ENCODE results near the gene ERG.

Gene ERG

DNA sequence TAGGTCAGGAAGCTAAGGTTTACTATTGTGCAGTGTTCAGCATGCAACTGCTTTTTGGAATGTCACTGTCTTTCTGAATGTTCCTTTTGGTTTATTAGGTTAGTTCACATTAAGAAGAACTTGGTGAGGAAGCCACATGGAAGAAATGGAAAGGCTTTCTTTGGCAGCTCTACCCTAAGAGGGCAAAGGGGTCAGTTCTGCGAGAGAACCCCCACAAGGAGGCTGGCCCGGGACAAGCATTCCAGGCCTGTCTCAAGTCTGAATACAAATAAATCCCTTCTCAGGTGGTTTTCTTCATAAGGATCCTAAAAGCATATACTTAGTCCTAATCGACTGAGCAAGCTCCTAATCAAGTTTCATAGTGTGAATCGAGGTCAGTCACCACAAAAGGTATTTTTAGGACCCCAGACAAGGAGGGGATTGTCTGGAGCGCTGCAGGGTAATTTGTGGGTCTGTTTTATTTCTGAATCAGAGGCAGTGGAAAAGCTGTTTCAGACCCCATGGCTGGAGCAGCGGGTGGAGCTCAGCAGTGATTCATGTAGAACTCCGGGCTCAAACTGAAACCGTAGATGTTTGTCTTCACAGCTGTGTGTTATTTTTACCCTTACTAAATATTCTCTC, 63.3 kb downstream of the ERG start:
- DNase-seq (ENCODE audit: low spot score): no peak

DNA sequence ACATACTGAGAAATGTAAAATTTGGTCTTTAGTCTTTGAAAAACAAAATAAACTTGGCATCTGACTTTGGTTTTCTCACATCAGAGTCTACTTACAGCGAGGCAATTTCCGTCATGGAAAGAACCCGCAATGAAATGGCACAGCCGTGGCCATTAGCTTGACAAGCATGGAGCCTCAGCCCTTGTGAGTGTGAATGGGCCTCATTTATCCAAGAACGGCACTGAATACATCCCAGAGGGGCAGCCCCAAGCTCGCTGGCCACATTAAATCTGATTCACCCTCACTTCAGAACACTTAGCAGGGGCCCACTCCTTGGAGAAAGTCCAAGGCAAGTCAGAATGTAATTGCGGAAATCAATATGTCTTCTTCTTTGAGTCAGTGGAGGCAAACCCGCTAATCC, 64.8 kb downstream of the ERG start:
- DNase-seq (ENCODE audit: low spot score): no peak

DNA sequence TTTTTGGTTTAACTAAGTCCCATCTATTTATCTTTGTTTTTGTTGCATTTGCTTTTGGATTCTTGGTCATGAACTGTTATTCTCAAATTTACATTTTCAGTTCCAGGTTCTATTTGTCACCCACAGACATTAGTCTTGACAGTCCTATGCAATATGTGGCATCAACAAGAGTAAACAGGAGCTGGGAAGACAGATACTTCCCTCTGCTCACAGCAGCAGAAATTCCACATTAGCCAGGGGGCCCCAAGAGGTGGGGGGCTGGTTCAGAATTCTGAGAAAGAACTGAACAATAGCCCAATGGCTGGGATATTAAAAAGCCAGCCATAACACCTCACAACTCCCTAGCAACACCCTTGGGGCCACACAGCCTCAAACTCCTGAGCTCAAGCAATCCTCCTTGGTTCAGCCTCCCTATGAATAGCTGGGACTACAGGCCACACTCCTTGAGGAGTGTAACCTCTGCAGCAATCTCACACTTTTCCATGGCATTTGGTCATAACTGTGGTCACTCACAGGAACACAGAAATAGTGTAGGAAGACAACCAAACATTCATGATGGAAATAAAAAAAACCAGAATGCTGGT, 67.8 kb downstream of the ERG start:
- DNase-seq (ENCODE audit: low spot score): no peak

DNA sequence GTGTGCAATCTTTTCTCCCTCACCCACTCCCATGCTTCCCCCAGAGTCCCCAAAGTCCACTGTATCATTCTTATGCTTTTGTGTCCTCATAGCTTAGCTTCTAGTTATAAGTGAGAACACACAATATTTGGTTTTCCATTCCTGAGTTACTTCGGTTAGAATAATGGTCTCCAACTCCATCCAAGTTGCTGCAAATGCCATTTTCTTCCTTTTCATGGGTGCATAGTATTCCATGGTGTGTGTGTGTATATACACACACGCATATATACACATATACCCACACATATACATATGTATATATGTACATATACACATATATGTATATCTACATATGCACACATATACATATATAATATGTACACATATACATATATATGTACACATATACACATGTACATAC, 69.3 kb downstream of the ERG start:
- DNase-seq (ENCODE audit: low spot score): no peak

DNA sequence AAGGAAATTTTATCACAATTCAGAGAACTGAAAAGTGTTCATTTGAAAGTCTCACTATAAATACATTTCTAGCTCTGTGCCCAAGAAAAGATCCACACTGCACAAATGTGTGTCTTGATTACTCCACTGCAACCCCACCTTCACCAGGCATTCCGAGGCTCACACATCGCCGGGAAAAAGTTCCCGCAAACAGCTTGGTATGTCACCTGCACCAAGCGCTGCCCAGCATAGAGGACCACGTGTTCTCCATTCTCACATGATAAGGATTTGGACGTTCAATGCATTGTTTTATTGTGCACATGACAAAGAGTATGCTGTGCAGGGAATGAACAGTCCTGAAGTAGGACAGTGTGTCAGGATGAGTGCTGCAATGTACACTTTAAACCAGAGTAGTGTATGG, 70.1 kb downstream of the ERG start:
- DNase-seq (ENCODE audit: low spot score): no peak

DNA sequence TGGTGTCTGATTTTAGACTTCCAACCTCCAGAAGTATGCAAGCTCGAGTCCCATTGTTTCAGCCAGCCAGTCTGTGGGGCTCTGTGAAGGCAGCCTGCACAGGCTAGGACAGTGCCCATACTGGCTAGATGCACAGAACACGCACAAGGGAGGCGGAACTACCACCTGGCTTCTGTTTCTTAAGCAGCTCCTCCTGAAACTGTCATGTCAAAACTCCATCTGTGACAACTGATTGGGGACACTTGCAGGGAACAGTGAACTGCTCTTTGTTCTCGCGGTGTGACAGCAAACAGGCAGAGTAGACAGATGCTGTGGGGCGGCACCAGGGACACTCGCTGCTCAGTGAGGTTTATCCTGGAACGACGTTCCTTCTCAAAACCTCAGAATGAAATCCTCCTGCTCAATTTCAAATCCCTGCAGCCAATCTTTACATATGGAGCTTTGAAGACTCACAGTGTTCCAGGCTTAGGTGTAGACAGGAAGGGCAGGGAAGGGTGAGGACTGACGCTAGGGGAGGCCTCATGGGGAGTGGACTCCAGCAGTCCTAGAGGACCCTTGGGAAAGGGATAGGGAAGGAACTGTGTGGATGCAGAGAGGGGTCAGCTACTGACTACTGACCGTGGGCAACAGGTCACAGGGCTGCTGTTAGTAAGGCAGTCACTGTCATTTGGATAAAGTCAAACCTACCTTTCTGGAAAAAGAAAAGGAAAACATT, 73.8 kb downstream of the ERG start:
- no peak for DNase-seq (ENCODE audit: low spot score)

DNA sequence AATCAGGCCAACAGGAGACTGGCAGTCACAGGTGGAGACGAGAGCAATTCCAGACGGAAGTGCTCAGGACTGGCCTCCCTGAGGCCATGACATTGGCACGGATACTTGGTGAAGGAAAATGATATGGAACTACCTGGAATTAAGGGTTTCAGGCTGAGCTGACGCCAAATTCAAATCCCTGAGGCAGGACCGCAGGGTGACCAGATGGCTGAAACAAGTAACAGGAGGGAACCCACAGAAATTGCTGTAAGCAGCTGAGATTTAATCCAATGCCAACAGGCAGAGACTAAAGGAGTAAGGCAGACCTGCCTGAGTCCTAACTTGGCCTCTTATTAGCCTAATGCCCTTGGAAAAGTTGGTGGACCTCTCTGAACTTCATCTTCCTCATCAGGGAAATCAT, 76.2 kb downstream of the ERG start:
- DNase-seq (ENCODE audit: low spot score): peak; percentile 1

DNA sequence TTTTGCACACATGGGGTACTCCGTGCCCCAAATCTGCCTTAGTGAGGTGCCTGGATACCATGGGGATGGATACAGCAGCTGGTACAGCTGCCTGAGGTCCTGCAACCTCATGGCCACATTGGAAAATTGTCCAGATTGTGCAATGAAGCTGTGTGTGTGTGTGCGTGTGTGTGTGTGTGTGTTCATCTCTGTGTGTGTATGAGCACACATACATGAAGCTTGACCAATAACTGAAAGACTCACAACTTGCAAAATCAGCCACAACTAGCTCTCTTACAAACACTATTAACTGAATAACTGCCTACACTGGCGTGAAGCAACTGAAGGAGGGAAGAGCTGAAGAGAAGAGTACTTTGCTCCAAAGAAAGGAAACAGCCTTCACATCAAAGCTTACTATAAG, 78.1 kb downstream of the ERG start:
- DNase-seq (ENCODE audit: low spot score): no peak

DNA sequence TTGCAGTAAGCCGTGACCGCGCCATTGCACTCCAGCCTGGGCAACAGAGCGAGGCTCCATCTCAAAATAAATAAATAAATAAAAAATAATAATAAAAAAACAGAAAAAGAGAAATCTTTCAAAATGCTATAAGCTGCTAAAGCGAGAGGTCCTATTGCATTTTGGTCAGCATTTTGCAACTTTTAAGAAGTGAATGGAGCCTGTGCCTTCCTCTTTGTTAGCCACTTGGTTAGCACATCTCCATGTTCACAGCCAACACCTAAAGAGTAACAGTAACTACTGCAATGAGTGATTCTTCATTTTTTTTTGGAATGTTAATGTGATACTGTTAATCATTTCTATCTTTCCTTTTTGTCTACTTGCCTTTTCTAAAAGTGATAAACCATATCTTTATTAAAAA, 80.6 kb downstream of the ERG start:
- DNase-seq (ENCODE audit: low spot score): no peak

DNA sequence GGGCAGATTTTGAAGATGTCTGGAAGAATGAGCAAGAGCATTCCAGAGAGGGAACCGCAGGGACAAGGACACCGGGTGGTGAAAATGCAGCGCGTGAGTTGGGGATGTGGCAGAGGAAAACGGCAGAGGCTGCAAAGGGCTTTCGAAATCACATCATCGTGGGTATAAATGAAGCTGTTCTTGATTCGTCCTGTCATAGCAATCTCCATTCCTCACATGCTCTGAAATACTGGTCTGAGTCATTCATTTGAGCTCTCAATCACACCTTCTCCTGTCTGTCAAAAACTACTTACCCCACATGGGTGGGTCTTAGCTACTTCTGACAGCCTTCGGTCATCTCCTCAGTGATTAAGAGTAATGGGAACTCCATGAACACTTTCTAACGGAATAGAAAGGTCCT, 81.5 kb downstream of the ERG start:
- DNase-seq (ENCODE audit: low spot score): no peak

DNA sequence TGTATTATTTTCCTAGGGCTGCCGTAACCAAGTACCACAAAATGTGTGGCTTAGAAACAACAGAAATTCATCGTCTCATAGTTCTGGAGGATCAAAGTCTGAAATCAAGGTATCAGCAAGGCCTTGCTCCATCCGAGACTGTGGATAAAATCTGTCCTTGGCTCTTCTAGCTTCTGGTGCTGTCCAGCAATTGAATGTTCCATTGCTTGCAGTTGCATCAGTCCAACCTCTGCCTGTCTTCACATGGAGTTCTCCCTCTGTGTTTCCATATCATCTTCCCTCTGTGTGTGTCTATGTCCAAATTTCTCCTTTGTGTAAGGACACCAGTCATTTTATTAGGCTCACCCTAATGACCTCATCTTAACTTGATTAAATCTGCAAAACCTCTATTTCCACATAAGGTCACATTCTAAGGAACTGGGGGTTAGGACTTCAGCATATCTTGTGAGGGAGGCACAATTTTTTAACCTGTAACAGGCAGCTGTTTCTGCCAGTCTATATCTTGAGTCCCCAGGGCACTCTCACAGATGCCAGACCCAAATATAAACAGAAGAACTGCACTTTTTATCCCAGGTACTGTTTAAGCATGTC, 84.2 kb downstream of the ERG start:
- DNase-seq (ENCODE audit: low spot score): no peak

DNA sequence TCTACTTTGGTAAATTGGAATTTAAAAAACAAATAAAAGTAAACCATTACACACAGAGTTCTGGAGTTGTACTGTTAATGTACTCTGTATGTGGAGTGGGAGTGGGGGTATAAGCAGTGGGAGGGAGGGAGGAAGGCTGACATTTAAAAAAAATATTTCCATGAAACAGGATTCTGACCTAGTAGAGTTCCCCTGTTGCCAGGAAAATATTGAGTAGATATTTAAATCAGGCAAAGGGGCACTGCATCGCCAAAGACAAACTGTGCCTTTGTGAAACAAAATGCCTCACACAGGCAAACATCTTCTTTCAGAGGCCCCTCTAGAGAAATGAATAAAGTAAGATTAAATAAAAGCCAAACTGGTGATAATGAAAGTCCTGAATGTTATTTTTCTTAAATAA, 87.8 kb downstream of the ERG start:
- DNase-seq (ENCODE audit: low spot score): no peak

DNA sequence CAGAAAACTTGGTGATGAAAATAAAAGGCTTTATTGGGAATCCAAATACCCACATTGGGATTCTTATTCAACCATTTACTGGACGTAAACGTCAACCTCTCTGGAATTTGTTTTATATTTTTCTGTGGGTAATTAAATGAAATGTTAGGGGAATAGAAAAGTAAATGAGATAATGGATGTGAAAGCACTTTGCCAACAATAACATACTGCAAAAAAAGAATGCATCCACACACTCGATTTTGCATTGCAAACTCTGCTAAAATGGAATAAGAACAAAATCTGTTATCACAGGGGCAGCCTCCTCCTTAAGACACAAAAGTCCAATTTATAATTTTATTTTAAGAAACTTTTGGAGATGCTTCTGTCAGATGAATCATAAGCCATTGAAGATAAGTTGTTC, 88.4 kb downstream of the ERG start:
- no peak for DNase-seq (ENCODE audit: low spot score)

DNA sequence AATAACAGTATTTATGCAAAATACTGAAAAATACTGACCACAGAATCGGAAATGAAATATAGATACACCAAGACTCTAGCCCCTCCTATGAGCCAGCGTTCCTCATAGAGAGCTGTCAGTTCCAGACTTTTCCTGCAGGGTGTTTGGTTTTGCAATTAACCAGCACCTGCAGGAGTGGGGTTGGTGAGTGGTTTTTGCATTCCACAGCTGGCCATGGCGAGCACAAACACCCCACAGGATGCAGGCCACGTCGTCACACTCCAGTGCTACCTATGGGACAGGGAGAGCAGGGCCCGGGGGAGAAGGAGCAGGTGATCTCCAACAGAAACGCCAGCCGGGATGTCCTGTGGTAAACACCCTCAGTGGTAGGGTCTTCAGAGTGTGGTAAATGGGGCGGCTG, 94.1 kb downstream of the ERG start:
- DNase-seq (ENCODE audit: low spot score): no peak

DNA sequence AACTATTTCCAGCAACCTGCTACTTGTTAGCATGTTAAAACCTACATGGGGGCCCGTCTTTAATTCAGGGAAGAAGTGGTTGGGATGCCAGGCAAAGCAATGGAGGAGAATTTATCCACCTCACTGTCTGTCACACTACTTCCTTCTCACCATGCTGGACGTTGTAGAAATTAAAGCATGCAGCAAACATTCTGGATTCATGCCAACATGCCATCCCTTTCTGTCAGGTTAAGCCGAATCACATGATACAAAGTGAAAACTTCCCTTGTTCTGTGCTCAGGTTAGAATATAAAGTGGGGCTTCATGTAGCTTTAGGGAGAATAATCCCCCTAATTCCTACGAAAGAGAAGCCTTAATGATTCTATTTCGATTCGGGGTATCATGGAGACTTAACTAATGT, 95.5 kb downstream of the ERG start:
- DNase-seq (ENCODE audit: low spot score): no peak

DNA sequence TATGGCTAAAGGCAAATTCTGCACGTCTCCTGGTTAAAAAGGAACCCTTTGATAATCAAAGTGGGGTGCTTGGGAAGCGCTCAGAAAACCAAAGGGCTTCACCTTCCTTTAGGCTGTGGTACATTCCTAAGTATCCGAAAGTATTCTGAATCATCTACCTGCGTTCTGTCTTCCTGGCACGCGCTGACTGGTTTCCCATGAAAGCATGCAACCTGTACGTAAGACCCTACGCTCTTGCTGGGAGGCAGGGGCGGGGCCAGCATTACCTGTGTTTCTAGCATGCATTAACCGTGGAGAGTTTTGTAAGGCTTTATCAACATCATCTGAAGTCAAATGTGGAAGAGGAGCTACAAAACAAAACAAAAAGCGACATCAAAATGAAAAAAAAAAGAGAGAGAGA, 96.0 kb downstream of the ERG start:
- no peak for DNase-seq (ENCODE audit: low spot score)

DNA sequence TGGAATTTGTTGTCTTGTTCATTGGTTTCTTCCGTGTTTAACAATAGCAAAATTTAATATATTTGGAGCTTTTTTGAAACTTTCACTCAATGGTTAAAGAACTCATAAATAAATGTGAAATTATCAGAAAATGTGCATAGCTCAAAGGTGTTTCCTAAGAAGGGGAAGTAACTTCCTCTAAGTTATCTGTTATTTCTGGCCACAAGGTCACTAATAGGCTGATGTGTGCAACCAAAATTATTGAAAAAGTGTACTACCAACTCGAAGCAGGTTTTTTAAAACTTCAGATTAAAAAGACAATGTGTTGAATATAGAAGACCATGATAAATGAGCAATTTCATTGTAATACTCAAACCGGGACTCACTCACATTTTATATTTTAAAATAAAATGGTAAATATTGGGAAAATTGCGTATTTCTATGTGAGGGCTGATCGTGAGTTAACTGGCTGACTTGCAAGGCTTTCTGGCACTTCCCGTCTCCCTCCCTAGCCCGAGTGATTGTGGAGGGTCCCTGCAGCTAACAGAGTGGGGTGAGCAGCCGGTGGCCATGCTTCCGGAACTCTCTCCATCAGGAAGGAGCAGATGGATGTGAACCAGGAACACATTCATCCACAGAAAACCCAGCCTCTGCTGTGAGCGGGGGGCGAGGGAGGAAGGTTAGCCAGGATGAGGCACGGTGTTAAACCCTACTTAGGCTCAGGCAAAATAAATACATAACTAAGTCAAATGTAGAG, 96.9 kb downstream of the ERG start:
- no peak for DNase-seq (ENCODE audit: low spot score)

DNA sequence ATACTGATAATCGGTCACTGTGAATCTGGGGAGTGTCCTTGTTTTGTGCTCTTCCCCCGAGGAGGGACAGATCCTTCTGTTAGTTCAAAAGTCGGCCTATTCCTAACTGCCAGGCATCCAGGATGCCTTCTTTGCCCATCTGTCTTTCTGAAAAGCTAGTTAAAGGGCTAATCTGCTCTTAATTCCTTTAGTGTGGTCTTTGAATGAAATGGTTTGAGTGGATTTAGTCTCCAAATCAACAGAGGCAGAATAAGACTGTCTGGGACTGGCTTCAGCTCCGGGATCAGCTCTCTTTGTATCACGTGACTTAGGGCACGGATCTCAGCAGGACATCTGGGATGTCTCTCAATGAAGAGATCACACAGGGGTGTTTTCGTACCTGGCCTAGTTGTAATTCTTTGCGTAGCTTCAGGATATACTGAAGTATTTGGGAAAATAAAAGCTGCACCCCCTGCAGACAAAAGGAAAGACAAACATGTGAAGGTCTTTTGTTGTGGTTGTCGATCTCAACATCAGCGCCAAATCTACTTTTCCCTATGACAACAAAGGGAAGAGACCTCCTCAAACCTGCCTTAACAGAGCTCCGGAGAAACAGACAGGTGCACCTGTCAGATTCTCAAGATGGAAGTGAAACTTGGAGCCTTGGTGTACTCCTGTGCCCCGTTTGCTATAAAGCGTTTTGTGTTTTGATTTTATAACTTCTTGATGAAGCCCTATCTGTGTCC, 97.9 kb downstream of the ERG start:
- DNase-seq (ENCODE audit: low spot score): no peak

DNA sequence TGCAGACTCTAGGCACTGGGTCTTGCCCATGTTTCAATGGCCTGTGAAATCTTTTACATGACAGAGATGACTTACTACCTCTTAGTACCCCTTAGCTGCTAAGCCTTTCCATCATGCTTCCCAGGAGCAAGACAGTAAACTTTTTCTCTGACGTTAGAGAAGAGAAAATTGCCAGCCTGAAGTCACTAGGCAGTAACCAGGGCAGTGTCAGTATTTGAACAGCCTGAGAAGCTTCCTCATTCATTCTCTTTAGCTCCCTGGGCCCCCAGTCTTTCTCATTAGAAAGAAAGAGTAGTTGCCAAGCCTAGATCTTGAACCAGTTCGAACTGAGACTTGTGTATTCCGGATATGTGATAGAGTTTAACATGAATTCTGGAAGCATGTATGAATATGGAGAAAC, 99.2 kb downstream of the ERG start:
- DNase-seq (ENCODE audit: low spot score): no peak

DNA sequence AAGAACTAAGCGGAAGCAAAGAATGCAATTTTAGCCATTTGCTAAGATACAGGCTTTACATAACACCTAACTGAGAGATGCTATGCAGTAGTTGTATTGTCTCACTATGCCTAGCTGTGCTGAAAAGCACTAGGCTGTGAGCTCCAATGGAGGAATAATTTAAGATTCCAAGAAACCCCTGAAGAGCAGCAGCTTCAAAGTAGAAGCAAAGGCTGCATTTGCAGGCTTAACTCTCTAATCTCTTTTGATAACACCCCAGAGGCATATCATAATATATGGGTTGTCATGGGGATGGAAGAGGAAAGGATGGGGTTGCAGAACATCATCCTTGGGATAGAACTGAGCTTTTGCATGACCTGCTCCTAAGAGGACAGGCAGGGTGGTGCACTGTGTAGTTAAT, 102.0 kb downstream of the ERG start:
- DNase-seq (ENCODE audit: low spot score): no peak

DNA sequence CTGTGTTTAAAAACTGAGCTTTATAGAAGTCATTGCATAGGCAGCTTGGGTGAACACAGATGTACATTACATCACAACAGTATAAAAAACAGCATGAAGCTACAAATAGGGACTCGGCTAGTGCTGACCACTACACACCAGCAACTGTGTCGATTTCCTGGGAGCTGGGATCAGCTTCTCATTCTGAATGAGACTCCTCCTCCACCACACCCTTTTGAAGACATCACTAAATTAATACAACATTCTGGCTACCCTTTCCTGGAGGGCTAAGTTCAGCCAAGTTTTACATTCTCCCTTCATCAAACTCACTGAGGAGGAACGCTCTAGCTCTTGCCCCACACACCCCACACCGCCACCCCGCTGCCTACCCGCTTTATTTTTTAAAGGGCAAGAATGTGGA, 102.7 kb downstream of the ERG start:
- no peak for DNase-seq (ENCODE audit: low spot score)

DNA sequence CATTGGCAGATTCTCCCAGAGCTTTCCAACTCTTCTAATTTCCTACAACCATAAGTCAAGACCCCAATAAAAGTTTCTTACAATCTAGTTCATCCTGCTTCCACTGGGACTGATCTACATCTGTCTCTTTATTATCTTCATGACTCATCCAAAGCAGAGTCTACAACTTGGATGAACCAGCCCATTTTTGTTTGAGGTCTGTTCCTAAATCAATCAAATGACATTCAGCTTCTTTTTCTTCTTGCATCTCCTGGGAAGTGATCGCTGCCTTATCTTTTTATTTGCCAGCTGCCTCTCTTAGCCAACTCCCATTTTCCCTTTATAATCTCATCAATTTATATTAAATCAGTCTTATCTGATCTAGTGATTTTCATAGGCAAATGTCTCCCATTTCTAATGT, 105.6 kb downstream of the ERG start:
- DNase-seq (ENCODE audit: low spot score): no peak

Data from cerebellar cortex (tissue), 1 donor.